ENCODE measurements around the gene RAMACL.

DNA sequence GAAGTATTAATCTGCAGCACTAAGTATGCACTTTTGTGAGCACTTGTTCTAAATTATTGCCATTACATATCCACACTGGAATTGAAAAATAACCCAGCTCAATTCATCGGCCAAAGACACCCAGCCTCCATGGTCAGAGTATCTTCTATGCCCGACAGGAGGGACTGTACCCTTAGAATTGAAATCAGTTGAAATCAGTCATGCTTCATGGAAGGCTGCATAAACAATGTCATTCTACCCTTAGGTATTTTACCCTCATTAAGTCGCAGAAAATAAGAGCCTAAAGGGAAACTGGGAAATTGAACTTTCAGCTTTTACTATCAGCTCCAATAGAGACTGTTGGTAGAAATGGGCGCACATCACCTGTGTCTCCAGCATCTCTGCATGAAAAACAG is 2.9 kb upstream of the RAMACL start:
- no peak for TF ChIP-seq EZH2 (IDR thresholded peaks at IDR 0.05; ENCODE audit: borderline replicate concordance, low read length)
- no peak for TF ChIP-seq CTCF (IDR thresholded peaks at IDR 0.05; ENCODE audit: low read length)

Data from OCI-LY1 (cell line).